Sigmoid colon (tissue), 7 donors: ENCODE results near the gene CTBP2. TPM values are rescaled to one million over a fixed set of nuclear protein-coding genes. Genes with fewer than 3 reads are reported as not detected.

Experiments
- DNase-seq: peaks from one replicate; pipeline ENCODE4 v3.0.0-alpha.2; 2019
- H3K27ac ChIP-seq, 4 donors: fragments of 200-600 bp; sonication (generic); one replicate each; pipeline ENCODE4 v1.5.1; 2016 to 2019; ENCODE audit warnings: mild to moderate bottlenecking in 1 of 4
- H3K27me3 ChIP-seq, 3 donors: fragments of 200-600 bp; sonication (generic); one replicate each; pipeline ENCODE4 v1.5.1; 2019; ENCODE audit warnings: mild to moderate bottlenecking in 1 of 3
- H3K36me3 ChIP-seq, 4 donors: fragments of 200-600 bp; sonication (generic); one replicate each; pipeline ENCODE4 v1.5.1; 2016 to 2019
- H3K4me1 ChIP-seq, 4 donors: fragments of 200-600 bp; sonication (generic); one replicate each; pipeline ENCODE4 v1.5.1; 2017 to 2019
- H3K4me3 ChIP-seq, 4 donors: fragments of 200-600 bp; sonication (generic); one replicate each; pipeline ENCODE4 v1.5.1; 2017 to 2019; ENCODE audit warnings: mild to moderate bottlenecking in 2 of 4, moderate library complexity in 1 of 4
- H3K9me3 ChIP-seq, 4 donors: fragments of 200-600 bp in 3 of 4; sonication (generic) in 3 of 4; one replicate each; pipeline versions ENCODE4 v1.5.1 to v1.6.1; 2013 to 2019
- CTCF ChIP-seq, 4 experiments: fragments of 450-650 bp in 3 of 4; fragments of 200-600 bp in 1 of 4; IDR thresholded peaks; one replicate each; pipeline ENCODE4 v1.5.1; 2016 to 2019; ENCODE audit warnings: antibody characterized with exemption in 4 of 4, mild to moderate bottlenecking in 3 of 4, moderate library complexity in 2 of 4
- EP300 ChIP-seq, 4 donors: sonication (generic); formaldehyde crosslinking; IDR thresholded peaks; one replicate each; pipeline ENCODE4 v1.6.1; 2017; ENCODE audit warnings: antibody characterized with exemption in 4 of 4
- POLR2A ChIP-seq, 2 donors: fragments of 450-650 bp; IDR thresholded peaks; one replicate each; pipeline ENCODE4 v1.6.1; 2016; ENCODE audit warnings: antibody characterized with exemption in 2 of 2, mild to moderate bottlenecking in 2 of 2, moderate library complexity in 2 of 2
- POLR2AphosphoS5 ChIP-seq, 4 donors: sonication (generic); formaldehyde crosslinking; IDR thresholded peaks; one replicate each; pipeline ENCODE4 v1.6.1; 2017; ENCODE audit warnings: antibody characterized with exemption in 4 of 4
- WGBS, 2 donors: extraction: QIAGEN DNeasy Blood & Tissue Kit; methylation state at CpG; one replicate each; pipeline ENCODE4 v1.1.7; 2013; 5-methylcytosine and 5-hydroxymethylcytosine counted together
- intact Hi-C: fragments of 100-400 bp; cut with DNase I; formaldehyde crosslinking; loops from one replicate; pipeline ENCODE4 v1.15.1; 2023
- polyA plus RNA-seq, 3 donors: library from polyadenylated mRNA; stranded (reverse); fragments of 200-250 nt; gene quantifications; one replicate each; pipeline ENCODE4 v1.2.3, GENCODE V29; 2013
- total RNA-seq, 4 donors: library from RNA; depleted of rRNA; stranded (reverse); fragments of >200 nt; gene quantifications; one replicate each; pipeline ENCODE4 v1.1.0, GENCODE V29; 2016
- donor health status: healthy with polysubstance abuse.
- donor health status: Bipolar disorder and iron deficiency.
- donor health status: healthy.

Gene CTBP2
- total and polyA plus RNA-seq, 7 donors = 31.2 to 62.4 (median 52.0) TPM

- Histone ChIP-seq H3K27ac (no peak overlapping the region), H3K4me3 (no peak overlapping the region), H3K27me3 (no peaks in the 10 kb centered on the region), H3K36me3 (no peaks in the 10 kb centered on the region), H3K4me1 (peaks cover 0 to 54% (median 35%) of the 10 kb centered on the region in 4 donors), H3K9me3 (no peaks in the 10 kb centered on the region)
- intact Hi-C loops = no loop called here
- peak; percentile 55 for DNase-seq
- 32 to 80% methylated on average over 7 of the region's 7 CpGs for WGBS, 2 donors
- no peak for TF ChIP-seq EP300 (IDR thresholded peaks at IDR 0.05)
- TF ChIP-seq CTCF (IDR thresholded peaks at IDR 0.05) = no peak
These were observed 146.9 kb downstream of the CTBP2 start for GRCh38 chr10:125013529-125013872.

GRCh38 chr10:125012851-125013528 is 147.4 kb downstream of the CTBP2 start:
- no peak for DNase-seq
- Histone ChIP-seq H3K9me3 (no peaks in the 10 kb centered on the region), H3K27ac (peak overlapping the region in 2 of 4 donors; percentile 38 to 56)

GRCh38 chr10:125011926-125012705 is 148.2 kb downstream of the CTBP2 start:
- peak; percentile 65 for DNase-seq
- intact Hi-C loops = no loop called here
- Histone ChIP-seq H3K36me3 (no peaks in the 10 kb centered on the region), H3K27me3 (no peaks in the 10 kb centered on the region), H3K9me3 (no peaks in the 10 kb centered on the region), H3K4me3 (no peak overlapping the region), H3K4me1 (peaks cover 0 to 54% (median 35%) of the 10 kb centered on the region in 4 donors), H3K27ac (peak overlapping the region; percentile 4 to 56 (median 43))
- peak in 2 of 4 donors; percentile 12 to 39 for TF ChIP-seq POLR2AphosphoS5 (IDR thresholded peaks at IDR 0.05)
- no peak for TF ChIP-seq CTCF (IDR thresholded peaks at IDR 0.05)
- 88 to 90% methylated on average over 27 of the region's 27 CpGs for WGBS, 2 donors

More at GRCh38 chr10:125012851-125013528, 147.4 kb downstream of the CTBP2 start:
- 41 to 75% methylated on average over 15 of the region's 15 CpGs for WGBS, 2 donors
- Histone ChIP-seq H3K4me3 (no peak overlapping the region), H3K4me1 (peaks cover 0 to 54% (median 36%) of the 10 kb centered on the region in 4 donors), H3K36me3 (no peaks in the 10 kb centered on the region), H3K27me3 (no peaks in the 10 kb centered on the region)
- TF ChIP-seq CTCF (IDR thresholded peaks at IDR 0.05) (no peak), POLR2A (IDR thresholded peaks at IDR 0.05) (no peak), POLR2AphosphoS5 (IDR thresholded peaks at IDR 0.05) (no peak), EP300 (IDR thresholded peaks at IDR 0.05) (no peak)
- intact Hi-C loops = no loop called here

- Histone ChIP-seq H3K4me1 (peaks cover 0 to 58% (median 34%) of the 10 kb centered on the region in 4 donors), H3K27me3 (no peaks in the 10 kb centered on the region), H3K36me3 (no peaks in the 10 kb centered on the region), H3K27ac (peak overlapping the region in 3 of 4 donors; percentile 9 to 38 (median 29)), H3K9me3 (no peaks in the 10 kb centered on the region), H3K4me3 (no peak overlapping the region)
- 89 to 90% methylated on average over 16 of the region's 16 CpGs for WGBS, 2 donors
- no peak for DNase-seq
- TF ChIP-seq CTCF (IDR thresholded peaks at IDR 0.05) = no peak
- TF ChIP-seq EP300 (IDR thresholded peaks at IDR 0.05) = no peak
- no peak for TF ChIP-seq POLR2A (IDR thresholded peaks at IDR 0.05)
- no peak for TF ChIP-seq POLR2AphosphoS5 (IDR thresholded peaks at IDR 0.05)
- intact Hi-C loops = no loop called here
These were observed 149.0 kb downstream of the CTBP2 start for GRCh38 chr10:125011171-125011925.
